H1 (cell line): ENCODE measurements around the gene SSX4B. TPM values are rescaled to one million over a fixed set of nuclear protein-coding genes. Genes with fewer than 3 reads are reported as not detected.
"Not testable (repeated sequence)": the region's sequence is repeated elsewhere in the genome, so short reads cannot be mapped to it uniquely, and the experiment has no call there.

Source experiments
- CTCF ChIA-PET: fragments of 300-600 bp; sonication (Branson Sonifier 250); formaldehyde crosslinking; loops from one replicate; lab custom pipeline; 2021; ENCODE audit not compliant: partially characterized antibody; lab: Charles Lee
- POLR2A ChIA-PET: fragments of 300-600 bp; sonication (Branson Sonifier 250); formaldehyde crosslinking; loops from one replicate; lab custom pipeline; 2021; ENCODE audit warnings: inconsistent platforms; ENCODE audit not compliant: partially characterized antibody; lab: Charles Lee
- DNase-seq, 2 experiments: peaks; one replicate each; pipeline versions ENCODE4 v3.0.0 to v3.0.0-alpha.2; 2010 to 2022; ENCODE audit warnings: low spot score in 2 of 2, low read depth in 1 of 2, mixed read lengths in 1 of 2
- FAIRE-seq: peaks from 2 replicates; lab custom pipeline; 2011; peaks lifted over from hg19 to GRCh38; lab: Jason Lieb, UNC
- H2AFZ ChIP-seq: 2 replicates; pipeline ENCODE4 v1.8.1; 2012; ENCODE audit warnings: low read length, inconsistent platforms
- H2AK5ac ChIP-seq: 2 replicates; pipeline ENCODE4 v1.6.1; 2013; ENCODE audit warnings: low read depth, low read length
- H2BK120ac ChIP-seq: replicated peaks from 2 replicates; pipeline ENCODE3; 2013; ENCODE audit warnings: low read depth, low read length, inconsistent platforms
- H2BK12ac ChIP-seq: 2 replicates; pipeline ENCODE4 v1.6.1; 2013; ENCODE audit warnings: low read depth, low read length
- H2BK15ac ChIP-seq: 2 replicates; pipeline ENCODE4 v1.6.1; 2013; ENCODE audit warnings: low read length
- H2BK20ac ChIP-seq: 2 replicates; pipeline ENCODE4 v1.6.1; 2013; ENCODE audit warnings: low read length
- H2BK5ac ChIP-seq: 2 replicates; pipeline ENCODE4 v1.6.1; 2013; ENCODE audit warnings: low read depth, low read length
- H3K14ac ChIP-seq: 2 replicates; pipeline ENCODE4 v1.6.1; 2013; ENCODE audit warnings: inconsistent platforms; ENCODE audit not compliant: insufficient read length
- H3K18ac ChIP-seq: 2 replicates; pipeline ENCODE4 v1.6.1; 2013; ENCODE audit warnings: low read length; ENCODE audit errors: extremely low read depth
- H3K23ac ChIP-seq: 2 replicates; pipeline ENCODE4 v1.6.1; 2013; ENCODE audit warnings: inconsistent platforms; ENCODE audit not compliant: insufficient read length
- H3K23me2 ChIP-seq: 2 replicates; pipeline ENCODE4 v1.6.1; 2013; ENCODE audit warnings: low read depth, low read length
- H3K27ac ChIP-seq: 2 replicates; pipeline ENCODE4 v1.6.1; 2011; ENCODE audit warnings: low read depth, low read length, inconsistent platforms
- H3K27me3 ChIP-seq, 4 experiments: replicated peaks in 1 of 4; 1 replicate in 1 of 4; 2 replicates in 3 of 4; pipeline versions ENCODE4 v1.6.1 to v1.8.1; 2011 to 2013; ENCODE audit warnings: low read length in 3 of 4, mild to moderate bottlenecking in 3 of 4, inconsistent platforms in 2 of 4, mixed read lengths in 2 of 4, moderate library complexity in 1 of 4; ENCODE audit not compliant: control insufficient read depth in 3 of 4, insufficient read depth in 3 of 4; ENCODE audit errors: extremely low read depth in 1 of 4
- H3K36me3 ChIP-seq, 4 experiments: 2 replicates each; pipeline versions ENCODE4 v1.6.1 to v1.8.1; 2011 to 2013; ENCODE audit warnings: mild to moderate bottlenecking in 4 of 4, low read length in 3 of 4, moderate library complexity in 2 of 4, control low read depth in 1 of 4, inconsistent platforms in 1 of 4; ENCODE audit not compliant: insufficient read depth in 4 of 4, control insufficient read depth in 2 of 4
- H3K4ac ChIP-seq: replicated peaks from 2 replicates; pipeline ENCODE3; 2013; ENCODE audit warnings: low read length, low read depth, mixed read lengths, inconsistent platforms; ENCODE audit not compliant: insufficient read length
- H3K4me1 ChIP-seq, 4 experiments: replicated peaks in 1 of 4; 1 replicate in 1 of 4; 2 replicates in 3 of 4; pipeline versions ENCODE4 v1.6.1 to v1.8.1; 2011 to 2013; ENCODE audit warnings: low read length in 3 of 4, inconsistent platforms in 2 of 4, mixed read lengths in 1 of 4; ENCODE audit not compliant: insufficient read depth in 4 of 4, control insufficient read depth in 3 of 4
- H3K4me2 ChIP-seq, 2 experiments: 2 replicates each; pipeline versions ENCODE4 v1.6.1 to v1.8.1; 2011 to 2013; ENCODE audit warnings: low read depth in 2 of 2, low read length in 2 of 2, control low read depth in 1 of 2, inconsistent platforms in 1 of 2, mild to moderate bottlenecking in 1 of 2; ENCODE audit not compliant: insufficient read depth in 1 of 2
- H3K4me3 ChIP-seq, 4 experiments: fragments of 200-600, 300-600 bp in 1 of 4; sonication (generic), shearing (Covaris generic), sonication (Bioruptor Twin) in 1 of 4; 2 replicates each; pipeline versions ENCODE4 v1.5.1 to v1.8.1; 2011 to 2016; ENCODE audit warnings: low read length in 4 of 4, low read depth in 3 of 4, control low read depth in 2 of 4, inconsistent platforms in 2 of 4, mild to moderate bottlenecking in 2 of 4, mixed read lengths in 1 of 4, moderate library complexity in 1 of 4; ENCODE audit not compliant: insufficient read depth in 2 of 4; ENCODE audit errors: extremely low read depth in 1 of 4
- H3K56ac ChIP-seq: replicated peaks from 2 replicates; pipeline ENCODE3; 2013; ENCODE audit warnings: low read depth, mild to moderate bottlenecking, mixed read lengths, low read length, inconsistent platforms; ENCODE audit not compliant: insufficient read length
- H3K79me1 ChIP-seq: 2 replicates; pipeline ENCODE4 v1.6.1; 2013; ENCODE audit warnings: low read depth, low read length, control low read depth
- H3K79me2 ChIP-seq, 2 experiments: 2 replicates each; pipeline versions ENCODE4 v1.6.1 to v1.8.1; 2012 to 2013; ENCODE audit warnings: low read length in 2 of 2, mild to moderate bottlenecking in 2 of 2, inconsistent platforms in 1 of 2; ENCODE audit not compliant: insufficient read depth in 2 of 2, control insufficient read depth in 1 of 2
- H3K9ac ChIP-seq, 4 experiments: replicated peaks in 1 of 4; 1 replicate in 1 of 4; 2 replicates in 3 of 4; pipeline versions ENCODE4 v1.6.1 to v1.8.1; 2011 to 2013; ENCODE audit warnings: low read depth in 3 of 4, low read length in 3 of 4, control low read depth in 2 of 4, mild to moderate bottlenecking in 2 of 4, moderate library complexity in 2 of 4, inconsistent platforms in 1 of 4; ENCODE audit errors: extremely low read depth in 1 of 4
- H3K9me3 ChIP-seq, 2 experiments: 2 replicates each; pipeline versions ENCODE4 v1.6.1 to v1.8.1; 2012 to 2013; ENCODE audit warnings: mild to moderate bottlenecking in 2 of 2, moderate library complexity in 2 of 2, control low read depth in 1 of 2, inconsistent platforms in 1 of 2, low read depth in 1 of 2, low read length in 1 of 2, mixed read lengths in 1 of 2; ENCODE audit not compliant: insufficient read depth in 2 of 2
- H4K20me1 ChIP-seq, 2 experiments: replicated peaks in 1 of 2; 2 replicates each; pipeline versions ENCODE3 to v1.8.1; 2011 to 2013; ENCODE audit warnings: inconsistent platforms in 2 of 2, low read length in 2 of 2, mild to moderate bottlenecking in 1 of 2; ENCODE audit not compliant: insufficient read depth in 2 of 2, control insufficient read depth in 1 of 2
- H4K5ac ChIP-seq: 2 replicates; pipeline ENCODE4 v1.6.1; 2013; ENCODE audit warnings: low read length, low read depth, mixed read lengths, inconsistent platforms; ENCODE audit not compliant: insufficient read length
- H4K8ac ChIP-seq: 2 replicates; pipeline ENCODE4 v1.8.0; 2013; ENCODE audit warnings: mild to moderate bottlenecking, moderate library complexity, low read length, inconsistent platforms; ENCODE audit not compliant: insufficient read depth; ENCODE audit errors: extremely low read depth
- H4K91ac ChIP-seq: replicated peaks from 2 replicates; pipeline ENCODE3; 2013; ENCODE audit warnings: low read length, mixed read lengths, inconsistent platforms; ENCODE audit not compliant: insufficient read length
- MAFK ChIP-seq: IDR thresholded peaks from 2 replicates; pipeline ENCODE4 v1.6.1; 2012; ENCODE audit warnings: low read depth, mild to moderate bottlenecking, improper control_type of control experiment, low read length
- WGBS, 2 experiments: shearing (Covaris generic) in 1 of 2; methylation state at CpG; one replicate each; pipeline versions ENCODE4 v1.1.6 to v1.1.7; 2013 to 2015; ENCODE audit warnings: low lambda C conversion rate in 2 of 2, mixed read lengths in 2 of 2, inconsistent platforms in 1 of 2, low coverage in 1 of 2, missing lambda C conversion rate in 1 of 2; ENCODE audit not compliant: insufficient replicate concordance in 2 of 2, insufficient coverage in 1 of 2, insufficient read length in 1 of 2; ENCODE audit errors: extremely low coverage in 1 of 2, missing lambda C conversion rate in 1 of 2; 5-methylcytosine and 5-hydroxymethylcytosine counted together
- polyA plus RNA-seq, 7 experiments: library from polyadenylated mRNA; depleted of rRNA in 3 of 7; stranded (reverse) in 5 of 7; unstranded in 2 of 7; fragments of >200 nt in 5 of 7; fragments of 200-250 nt in 2 of 7; gene quantifications; 1 replicate in 5 of 7; 2 replicates in 1 of 7; 4 replicates in 1 of 7; pipeline versions ENCODE4 v1.2.1 to v1.2.3, GENCODE V29; 2011 to 2013; ENCODE audit warnings: missing spikeins in 2 of 7, mixed read lengths in 2 of 7
- total RNA-seq: library from RNA; stranded (reverse); fragmentation: NEBNext Ultra II Directional; extraction: Animal tissue kit (Norgen Biotek cat#: 25700); gene quantifications from 2 replicates; pipeline ENCODE4 v1.2.1, GENCODE V29; 2021

Gene SSX4B
- total and polyA plus RNA-seq, 2 of the 8 experiments (the other 6 are each of a cell fraction or from before 2014, with no cell fraction given), result 0.26 to 0.32 TPM

DNA sequence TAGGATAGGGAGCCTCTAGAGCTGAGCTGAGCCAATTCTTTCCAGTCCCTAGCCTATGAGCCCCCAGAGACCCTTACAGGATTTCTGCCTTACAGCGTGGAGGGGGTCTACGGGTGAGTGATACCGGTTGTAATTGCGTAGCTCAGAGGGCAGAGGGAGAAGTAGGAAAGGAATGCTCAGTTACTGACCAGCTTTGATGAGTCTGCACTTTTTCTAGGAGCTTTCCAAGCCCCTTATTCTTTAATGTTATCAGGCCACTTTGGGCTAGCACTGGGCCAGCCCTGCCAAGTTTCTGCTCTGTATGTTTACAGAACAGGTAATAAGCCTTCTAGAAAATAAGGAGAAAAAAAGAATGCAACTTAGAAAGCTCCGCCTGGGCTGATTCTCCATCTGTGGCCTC is 17.8 kb upstream of the SSX4B start:
- H2BK15ac ChIP-seq, H4K20me1 ChIP-seq, H2AK5ac ChIP-seq, H4K5ac ChIP-seq, H3K79me2 ChIP-seq, H3K36me3 ChIP-seq, H2BK12ac ChIP-seq, H3K56ac ChIP-seq, H2BK20ac ChIP-seq, H3K4me1 ChIP-seq, H3K27ac ChIP-seq, H3K23ac ChIP-seq, FAIRE-seq, DNase-seq, H3K9ac ChIP-seq, POLR2A ChIA-PET, H3K9me3 ChIP-seq, H2AFZ ChIP-seq, H3K4me3 ChIP-seq, H3K4me2 ChIP-seq, H3K14ac ChIP-seq, H3K23me2 ChIP-seq, H3K18ac ChIP-seq, H2BK120ac ChIP-seq, H4K8ac ChIP-seq, CTCF ChIA-PET, H3K27me3 ChIP-seq, H3K79me1 ChIP-seq, H4K91ac ChIP-seq, H3K4ac ChIP-seq, H2BK5ac ChIP-seq: not testable (repeated sequence)
- 92% methylated on average over 5 of the region's 5 CpGs; no CpG with 5 or more reads in 1 of the 2 experiments for WGBS, 2 experiments
- 0 out of 2 replicates have a peak, but pooled peaks have one; percentile 37 for TF ChIP-seq MAFK

DNA sequence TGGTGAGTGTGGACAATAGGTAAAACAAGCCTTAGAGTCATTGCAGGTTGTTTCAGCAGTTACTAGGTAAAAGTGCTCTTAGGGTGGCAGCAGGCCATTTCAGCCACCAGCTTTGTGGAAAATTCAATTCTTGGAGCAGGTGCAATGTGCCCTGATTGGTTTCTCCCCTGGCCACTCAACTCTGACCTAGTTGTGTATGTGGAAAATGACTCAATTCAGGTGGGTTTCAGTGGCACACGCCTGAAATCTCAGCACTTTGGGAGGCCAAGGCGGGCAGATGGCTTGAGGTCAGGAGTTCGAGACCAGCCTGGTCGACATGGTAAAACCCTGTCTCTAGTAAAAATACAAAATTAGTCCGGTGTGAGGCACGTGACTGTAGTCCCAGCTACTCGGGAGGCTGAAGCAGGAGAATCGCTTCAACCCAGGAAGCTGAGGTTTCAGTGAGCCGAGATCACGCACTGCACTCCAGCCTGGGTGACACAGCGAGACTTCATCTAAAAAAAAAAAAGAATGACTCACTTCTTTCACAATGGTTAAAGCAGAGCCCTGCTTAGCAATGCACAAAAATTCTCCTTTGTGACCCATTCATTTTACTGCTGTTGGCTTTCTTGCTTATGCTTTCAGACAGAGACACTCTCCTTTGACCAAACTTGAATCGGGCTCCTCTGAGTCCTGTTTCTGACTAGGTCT is 15.4 kb upstream of the SSX4B start:
- H4K5ac ChIP-seq, H2BK20ac ChIP-seq, H3K27me3 ChIP-seq, H3K23ac ChIP-seq, H3K4me1 ChIP-seq, FAIRE-seq, H3K4ac ChIP-seq, H2BK12ac ChIP-seq, H4K20me1 ChIP-seq, H2BK15ac ChIP-seq, H3K18ac ChIP-seq, H3K14ac ChIP-seq, H3K4me2 ChIP-seq, H2BK5ac ChIP-seq, H2AFZ ChIP-seq, H3K4me3 ChIP-seq, H2AK5ac ChIP-seq, H3K79me1 ChIP-seq, H2BK120ac ChIP-seq, H3K36me3 ChIP-seq, H4K8ac ChIP-seq, H3K9ac ChIP-seq, H3K27ac ChIP-seq, H4K91ac ChIP-seq, H3K79me2 ChIP-seq, H3K56ac ChIP-seq, POLR2A ChIA-PET, H3K23me2 ChIP-seq, DNase-seq, CTCF ChIA-PET, H3K9me3 ChIP-seq: not testable (repeated sequence)
- no CpG with 5 or more reads among the region's 12 CpGs for WGBS, 2 experiments
